Measurements from ENCODE around the gene CD14.
"Not testable (repeated sequence)": the region's sequence is repeated elsewhere in the genome, so short reads cannot be mapped to it uniquely, and the experiment has no call there.

Gene CD14

DNA sequence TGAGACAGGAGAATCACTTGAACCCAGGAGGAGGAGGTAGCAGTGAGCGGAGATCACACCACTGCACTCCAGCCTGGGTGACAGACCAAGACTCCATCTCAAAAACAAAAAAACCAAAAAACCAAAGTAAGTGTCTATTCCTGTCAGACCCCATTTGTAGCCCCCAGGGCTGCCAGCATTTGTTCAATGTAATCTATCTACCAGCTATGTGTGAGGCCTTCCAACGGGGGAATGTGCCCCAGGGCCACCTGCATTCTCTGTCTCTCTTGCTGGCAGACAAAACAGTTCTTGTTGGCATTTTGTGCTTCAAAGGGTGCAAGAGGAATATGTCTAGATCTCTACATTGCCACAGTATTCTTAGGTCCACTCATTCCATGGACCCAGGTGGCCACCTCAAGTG is 34.1 kb downstream of the CD14 start:
- TF ChIP-seq, protein P1, sequence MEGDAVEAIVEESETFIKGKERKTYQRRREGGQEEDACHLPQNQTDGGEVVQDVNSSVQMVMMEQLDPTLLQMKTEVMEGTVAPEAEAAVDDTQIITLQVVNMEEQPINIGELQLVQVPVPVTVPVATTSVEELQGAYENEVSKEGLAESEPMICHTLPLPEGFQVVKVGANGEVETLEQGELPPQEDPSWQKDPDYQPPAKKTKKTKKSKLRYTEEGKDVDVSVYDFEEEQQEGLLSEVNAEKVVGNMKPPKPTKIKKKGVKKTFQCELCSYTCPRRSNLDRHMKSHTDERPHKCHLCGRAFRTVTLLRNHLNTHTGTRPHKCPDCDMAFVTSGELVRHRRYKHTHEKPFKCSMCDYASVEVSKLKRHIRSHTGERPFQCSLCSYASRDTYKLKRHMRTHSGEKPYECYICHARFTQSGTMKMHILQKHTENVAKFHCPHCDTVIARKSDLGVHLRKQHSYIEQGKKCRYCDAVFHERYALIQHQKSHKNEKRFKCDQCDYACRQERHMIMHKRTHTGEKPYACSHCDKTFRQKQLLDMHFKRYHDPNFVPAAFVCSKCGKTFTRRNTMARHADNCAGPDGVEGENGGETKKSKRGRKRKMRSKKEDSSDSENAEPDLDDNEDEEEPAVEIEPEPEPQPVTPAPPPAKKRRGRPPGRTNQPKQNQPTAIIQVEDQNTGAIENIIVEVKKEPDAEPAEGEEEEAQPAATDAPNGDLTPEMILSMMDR (conservative IDR thresholded peaks at IDR 0.05; ENCODE audit: low read depth, low read length), result no peak
- no peak overlapping the region for H3K4me2 ChIP-seq
- no peaks in the 10 kb centered on the region for H3K27me3 ChIP-seq (ENCODE audit: insufficient read depth, low read depth)
- H3K79me2 ChIP-seq (ENCODE audit: insufficient read depth, low read depth), result no peaks in the 10 kb centered on the region
- no peak overlapping the region for H3K27ac ChIP-seq
- H3K9ac ChIP-seq, result no peak overlapping the region
- no peaks in the 10 kb centered on the region for H4K20me1 ChIP-seq (ENCODE audit: insufficient read depth)
- H3K4me1 ChIP-seq (ENCODE audit: low read depth, poor library complexity, severe bottlenecking), result peaks cover 13% of the 10 kb centered on the region
- H2AFZ ChIP-seq (ENCODE audit: low read depth), result no peak overlapping the region
- H3K4me3 ChIP-seq (IDR thresholded peaks at IDR 0.05; ENCODE audit: insufficient read depth, low read depth, low read length), result no peak overlapping the region
- no peaks in the 10 kb centered on the region for H3K36me3 ChIP-seq (ENCODE audit: insufficient read depth)

DNA sequence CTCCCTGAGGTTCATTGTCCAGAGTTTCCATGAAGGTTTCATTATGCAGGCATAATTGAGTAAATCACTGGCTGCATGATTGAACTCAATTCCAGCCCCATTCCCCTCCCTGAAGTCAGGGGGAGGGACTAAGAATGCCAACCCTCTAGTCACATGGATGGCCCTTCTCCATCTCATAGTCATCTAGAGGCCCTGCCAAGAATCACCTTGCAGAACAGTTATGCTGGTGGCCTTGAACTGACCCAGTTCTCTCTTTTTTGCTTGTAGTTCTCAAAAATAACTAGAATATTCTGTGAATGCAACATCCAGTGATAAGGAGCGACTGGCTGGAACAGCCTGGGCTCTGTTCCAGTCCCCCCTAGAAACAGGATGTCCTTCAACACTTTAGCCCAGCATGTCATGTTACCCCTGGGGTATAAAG is 36.6 kb downstream of the CD14 start:
- Histone ChIP-seq H3K4me2 (no peak overlapping the region), H3K9ac (no peak overlapping the region), H3K4me1 (ENCODE audit: low read depth, poor library complexity, severe bottlenecking) (peaks cover 13% of the 10 kb centered on the region), H3K4me3 (IDR thresholded peaks at IDR 0.05; ENCODE audit: insufficient read depth, low read depth, low read length) (no peak overlapping the region), H3K36me3 (ENCODE audit: insufficient read depth) (no peaks in the 10 kb centered on the region), H3K79me2 (ENCODE audit: insufficient read depth, low read depth) (no peaks in the 10 kb centered on the region), H4K20me1 (ENCODE audit: insufficient read depth) (no peaks in the 10 kb centered on the region), H2AFZ (ENCODE audit: low read depth) (no peak overlapping the region), H3K27ac (no peak overlapping the region), H3K27me3 (ENCODE audit: insufficient read depth, low read depth) (no peaks in the 10 kb centered on the region)
- TF ChIP-seq, protein P1 (conservative IDR thresholded peaks at IDR 0.05; ENCODE audit: low read depth, low read length), result no peak

DNA sequence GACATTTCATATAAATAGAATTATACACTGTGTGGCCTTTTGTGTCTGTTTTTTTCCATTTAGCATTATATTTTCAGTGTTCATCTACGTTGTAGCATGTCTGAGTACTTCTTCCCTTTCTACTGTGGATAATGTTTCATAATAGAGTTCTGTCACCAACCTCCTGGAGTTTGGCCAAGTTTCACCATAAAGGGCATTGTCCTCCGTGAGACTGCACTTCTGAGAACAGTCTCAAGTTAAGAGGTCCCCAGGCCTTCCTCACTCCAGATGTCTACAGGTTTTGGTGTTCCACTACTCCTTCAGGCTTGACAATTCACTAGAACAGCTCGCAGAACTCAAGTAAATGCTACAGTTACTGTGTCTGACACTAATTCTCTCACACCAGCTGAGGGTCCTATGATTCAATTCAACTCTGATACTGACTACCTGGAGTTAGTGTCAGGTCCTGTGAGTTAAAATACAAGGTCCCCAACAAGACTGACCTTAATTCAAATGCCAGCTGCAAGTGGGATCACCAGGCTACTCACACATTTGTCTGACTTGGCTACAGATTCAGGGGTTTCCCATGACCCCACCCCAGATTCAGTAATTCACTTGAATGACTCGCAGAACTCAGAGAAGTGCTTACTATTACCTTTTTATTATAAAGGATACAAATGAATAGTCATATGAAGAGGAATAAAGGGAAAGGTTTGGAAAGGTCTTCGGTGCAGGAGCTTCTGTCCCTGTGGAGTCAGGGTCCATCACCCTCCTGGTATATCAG is 37.3 kb downstream of the CD14 start:
- Histone ChIP-seq H3K4me2 (no peak overlapping the region; the same call in 1 of the 2 replicates), H3K27ac (no peak overlapping the region), H3K27me3 (ENCODE audit: insufficient read depth, low read depth) (no peaks in the 10 kb centered on the region), H3K4me3 (IDR thresholded peaks at IDR 0.05; ENCODE audit: insufficient read depth, low read depth, low read length) (no peak overlapping the region), H3K79me2 (ENCODE audit: insufficient read depth, low read depth) (no peaks in the 10 kb centered on the region), H2AFZ (ENCODE audit: low read depth) (no peak overlapping the region), H3K9ac (no peak overlapping the region), H4K20me1 (ENCODE audit: insufficient read depth) (no peaks in the 10 kb centered on the region), H3K36me3 (ENCODE audit: insufficient read depth) (no peaks in the 10 kb centered on the region), H3K4me1 (ENCODE audit: low read depth, poor library complexity, severe bottlenecking) (peaks cover 13% of the 10 kb centered on the region)
- TF ChIP-seq, protein P1 (conservative IDR thresholded peaks at IDR 0.05; ENCODE audit: low read depth, low read length), result no peak

DNA sequence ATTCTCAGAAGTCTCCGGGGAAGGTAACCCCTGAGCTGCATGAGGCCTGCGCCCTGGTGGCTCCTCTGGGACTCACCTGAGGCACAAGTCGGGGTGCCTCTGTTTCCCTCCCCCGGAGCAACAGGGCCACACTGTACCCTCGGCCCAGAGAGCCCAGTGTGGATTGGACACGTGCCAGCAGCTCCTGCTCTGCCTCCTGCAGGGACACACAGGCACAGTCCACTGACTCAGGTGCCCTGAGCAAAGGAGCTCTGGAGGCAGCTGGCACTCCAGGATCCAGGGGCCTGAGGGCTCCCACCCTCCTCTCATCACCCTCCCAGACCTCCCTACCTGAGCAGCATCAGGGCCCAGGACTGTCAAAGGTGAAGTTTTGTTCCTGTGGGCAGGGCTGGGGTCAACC is 38.8 kb downstream of the CD14 start:
- no peak overlapping the region for H3K4me2 ChIP-seq
- no peak overlapping the region for H3K4me3 ChIP-seq (IDR thresholded peaks at IDR 0.05; ENCODE audit: insufficient read depth, low read depth, low read length)
- TF ChIP-seq, protein P1 (conservative IDR thresholded peaks at IDR 0.05; ENCODE audit: low read depth, low read length), result no peak
- no peaks in the 10 kb centered on the region for H3K36me3 ChIP-seq (ENCODE audit: insufficient read depth)
- H3K4me1 ChIP-seq (ENCODE audit: low read depth, poor library complexity, severe bottlenecking), result peaks cover 14% of the 10 kb centered on the region
- no peak overlapping the region for H3K9ac ChIP-seq
- H2AFZ ChIP-seq (ENCODE audit: low read depth), result no peak overlapping the region
- H3K27me3 ChIP-seq (ENCODE audit: insufficient read depth, low read depth), result no peaks in the 10 kb centered on the region
- no peaks in the 10 kb centered on the region for H3K79me2 ChIP-seq (ENCODE audit: insufficient read depth, low read depth)
- H3K27ac ChIP-seq, result no peak overlapping the region
- H4K20me1 ChIP-seq (ENCODE audit: insufficient read depth), result no peaks in the 10 kb centered on the region

DNA sequence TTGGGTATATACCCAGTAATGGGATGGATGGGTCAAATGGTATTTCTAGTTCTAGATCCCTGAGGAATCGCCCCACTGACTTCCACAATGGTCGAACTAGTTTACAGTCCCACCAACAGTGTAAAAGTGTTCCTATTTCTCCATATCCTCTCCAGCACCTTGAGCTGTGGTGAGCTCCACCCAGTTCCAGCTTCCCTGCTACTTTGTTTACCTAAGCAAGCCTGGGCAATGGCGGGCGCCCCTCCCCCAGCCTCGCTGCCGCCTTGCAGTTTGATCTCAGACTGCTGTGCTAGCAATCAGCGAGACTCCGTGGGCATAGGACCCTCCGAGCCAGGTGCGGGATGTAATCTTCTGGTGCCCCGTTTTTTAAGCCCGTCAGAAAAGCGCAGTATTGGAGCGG is 39.9 kb downstream of the CD14 start:
- H3K27me3 ChIP-seq (ENCODE audit: insufficient read depth, low read depth); H4K20me1 ChIP-seq (ENCODE audit: insufficient read depth); H3K9ac ChIP-seq; H3K79me2 ChIP-seq (ENCODE audit: insufficient read depth, low read depth); H3K27ac ChIP-seq; H3K4me3 ChIP-seq (IDR thresholded peaks at IDR 0.05; ENCODE audit: insufficient read depth, low read depth, low read length); H3K36me3 ChIP-seq (ENCODE audit: insufficient read depth); H3K4me2 ChIP-seq; H2AFZ ChIP-seq (ENCODE audit: low read depth): not testable (repeated sequence)
- peaks cover 21% of the 10 kb centered on the region for H3K4me1 ChIP-seq (ENCODE audit: low read depth, poor library complexity, severe bottlenecking)
